Activated naive CD4-positive, alpha-beta T cell treated with anti-CD3 and anti-CD28 coated beads, Interleukin-2, amount 50 U/mL, for 16 hours (primary cell): ENCODE measurements around the gene B4GALT1.

Experiments
- DNase-seq: peaks from one replicate; pipeline ENCODE4 v3.0.0-alpha.2; 2020

B4GALT1 gene, protein sequence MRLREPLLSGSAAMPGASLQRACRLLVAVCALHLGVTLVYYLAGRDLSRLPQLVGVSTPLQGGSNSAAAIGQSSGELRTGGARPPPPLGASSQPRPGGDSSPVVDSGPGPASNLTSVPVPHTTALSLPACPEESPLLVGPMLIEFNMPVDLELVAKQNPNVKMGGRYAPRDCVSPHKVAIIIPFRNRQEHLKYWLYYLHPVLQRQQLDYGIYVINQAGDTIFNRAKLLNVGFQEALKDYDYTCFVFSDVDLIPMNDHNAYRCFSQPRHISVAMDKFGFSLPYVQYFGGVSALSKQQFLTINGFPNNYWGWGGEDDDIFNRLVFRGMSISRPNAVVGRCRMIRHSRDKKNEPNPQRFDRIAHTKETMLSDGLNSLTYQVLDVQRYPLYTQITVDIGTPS

DNA sequence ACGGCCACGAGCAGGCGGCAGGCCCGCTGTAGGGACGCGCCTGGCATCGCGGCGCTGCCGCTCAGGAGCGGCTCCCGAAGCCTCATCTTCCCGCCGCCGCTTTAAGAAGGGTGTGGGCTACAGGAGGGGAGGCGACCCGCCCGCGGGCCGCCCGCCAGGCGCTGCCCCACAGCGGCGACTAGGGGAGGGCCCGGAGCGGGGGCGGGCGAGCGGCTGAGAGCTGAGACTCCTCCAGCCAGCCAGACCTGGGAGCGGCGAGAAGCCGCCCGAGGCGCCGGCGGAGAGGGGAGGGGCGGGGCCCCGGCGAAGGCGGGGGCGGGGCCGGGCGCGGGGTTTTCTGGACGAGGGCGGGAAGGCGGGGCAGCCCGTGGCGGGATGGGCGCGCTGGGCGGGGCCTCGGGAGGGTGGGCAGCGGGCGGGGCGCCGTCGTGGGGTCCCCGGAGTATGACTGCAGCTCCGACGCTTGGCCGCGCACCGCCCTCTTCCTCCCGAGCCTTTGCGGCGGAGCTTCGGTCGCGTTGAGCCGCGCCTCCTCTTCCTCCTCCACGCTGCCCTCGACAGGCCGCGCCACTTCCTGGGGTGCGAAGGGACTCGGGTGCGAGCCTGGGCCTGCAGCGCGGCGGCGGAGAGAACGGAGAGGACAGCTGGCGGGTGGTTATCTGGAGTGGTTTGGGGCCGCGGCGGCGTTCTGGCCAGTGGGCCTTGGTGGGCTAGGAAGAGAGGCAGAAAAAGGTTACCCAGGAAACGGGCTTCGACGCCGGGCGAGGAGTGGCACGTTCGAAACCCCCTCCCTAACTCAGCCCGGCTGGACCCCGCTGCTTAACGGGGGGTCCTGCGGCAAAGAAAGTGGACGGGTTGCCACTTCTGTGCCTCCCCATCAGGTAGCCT, at the start of gene B4GALT1:
Gene B4GALT1 (minus strand): TSS at position 253 of the 888 bp plus-strand sequence. CDS start 167 bp downstream, at position 86.
- DNase-seq = peak; percentile 94

DNA sequence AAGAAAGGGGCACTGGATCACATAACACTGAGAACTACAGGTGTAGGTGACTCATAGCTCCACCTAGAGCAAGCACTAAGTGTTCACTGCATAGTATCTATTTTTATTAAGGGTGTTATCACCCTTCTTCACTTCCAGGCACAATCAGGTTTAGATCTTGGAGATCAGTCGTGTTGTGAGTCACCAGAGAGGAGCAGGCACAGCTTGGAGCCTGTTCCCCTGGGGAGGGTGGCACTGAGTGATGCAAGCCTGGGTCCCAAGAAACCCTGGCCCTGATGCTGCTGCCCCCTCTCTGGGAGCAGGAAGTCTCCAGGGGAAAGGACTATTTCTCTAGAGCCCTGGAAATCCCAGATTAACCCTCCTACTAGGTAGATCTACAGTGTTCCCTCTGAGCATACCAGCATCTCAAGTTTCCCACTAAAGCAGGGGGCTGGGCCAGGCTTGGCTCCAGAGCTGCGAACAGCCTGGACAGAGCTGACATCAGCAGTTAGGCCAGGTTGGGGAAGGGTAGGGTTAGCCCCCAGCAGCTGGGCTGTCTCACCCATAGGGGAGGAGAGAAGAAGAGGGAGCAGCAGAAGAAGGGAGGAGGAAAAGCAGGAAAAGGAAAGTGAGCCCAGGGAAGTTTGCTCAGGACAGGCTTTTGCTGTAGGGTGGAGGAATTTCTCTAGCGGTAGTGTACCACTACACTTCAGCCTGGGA, 44.7 kb upstream of the B4GALT1 start:
- no peak for DNase-seq

DNA sequence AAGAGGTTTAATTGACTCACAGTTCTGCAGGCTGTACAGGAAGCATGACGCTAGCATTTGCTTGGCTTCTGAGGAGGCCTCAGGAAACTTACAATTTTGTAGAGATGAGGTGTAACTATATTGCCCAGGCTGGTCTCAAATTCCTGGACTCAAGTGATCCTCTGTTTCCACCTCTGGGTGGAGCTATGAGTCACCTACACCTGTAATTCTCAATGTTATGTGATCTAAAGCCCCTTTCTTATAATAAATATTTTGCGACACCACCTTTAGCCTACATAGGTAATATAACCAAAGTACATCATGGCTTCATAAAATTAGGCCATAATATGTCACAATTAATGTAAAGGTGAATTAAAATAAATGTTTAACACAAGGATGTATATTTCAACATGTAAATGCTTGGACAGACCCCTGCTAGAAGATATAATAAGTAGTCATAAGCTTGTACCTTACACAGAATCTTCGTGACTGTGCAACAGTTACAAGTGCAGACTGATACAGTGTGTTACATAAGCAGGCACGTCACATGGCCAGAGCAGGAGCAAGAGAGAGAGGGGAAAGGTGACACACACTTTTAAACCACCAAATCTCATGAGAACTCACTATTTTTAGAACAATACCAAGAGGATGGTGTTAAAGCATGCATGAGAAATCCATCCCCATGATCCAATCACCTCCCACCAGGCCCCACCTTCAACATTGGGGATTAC, 43.0 kb upstream of the B4GALT1 start:
- DNase-seq = no peak

DNA sequence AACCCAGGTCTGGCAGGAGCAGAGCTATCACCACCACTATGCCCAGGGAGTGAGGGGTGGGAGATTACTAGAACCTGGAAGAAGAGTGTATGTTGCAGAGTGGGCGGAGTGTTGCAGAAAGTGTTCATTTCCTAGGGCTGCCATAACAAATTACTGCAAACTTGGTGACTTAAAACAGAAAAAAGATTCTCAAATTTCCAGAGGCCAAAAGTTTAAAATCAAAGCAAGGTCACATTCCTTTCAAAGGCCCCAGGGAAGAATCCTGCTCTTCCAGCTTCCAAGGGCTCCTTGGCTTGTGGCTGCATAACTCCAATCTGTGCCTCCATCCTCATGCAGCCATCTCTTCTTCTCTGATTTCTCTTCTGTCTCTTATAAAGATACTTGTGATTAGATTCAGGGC, 42.3 kb upstream of the B4GALT1 start:
- no peak for DNase-seq

DNA sequence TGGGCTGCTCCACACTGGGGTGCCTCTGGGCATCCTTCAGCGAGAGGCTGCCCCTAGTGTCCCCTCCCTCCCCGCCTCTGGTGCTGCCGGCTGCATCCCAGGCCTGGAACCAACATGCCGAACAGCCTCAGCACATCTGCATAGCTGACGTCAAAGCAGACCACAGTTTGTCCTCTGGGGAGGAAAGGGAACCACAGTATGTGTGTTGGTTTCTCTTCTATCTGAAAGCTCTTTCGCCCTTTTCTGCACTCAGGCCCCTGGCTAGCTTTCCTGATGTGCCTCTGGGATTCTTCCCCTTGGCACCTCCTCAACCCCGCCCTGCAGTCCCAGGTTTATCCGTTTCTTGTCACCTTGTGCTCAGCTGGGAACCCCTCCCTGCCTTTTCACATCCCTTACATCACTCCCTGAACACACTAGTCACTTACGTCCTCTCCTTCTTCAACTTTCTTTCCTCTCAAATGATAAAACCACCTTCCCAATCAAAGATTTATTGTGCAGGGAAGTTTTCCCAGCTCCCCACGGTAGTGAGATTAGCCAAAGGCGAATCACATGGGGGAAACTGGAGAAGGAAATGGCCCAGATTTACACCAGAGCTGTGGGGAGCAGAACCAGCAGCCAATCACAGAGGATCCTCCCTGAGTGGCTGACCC, 35.5 kb upstream of the B4GALT1 start:
- no peak for DNase-seq

DNA sequence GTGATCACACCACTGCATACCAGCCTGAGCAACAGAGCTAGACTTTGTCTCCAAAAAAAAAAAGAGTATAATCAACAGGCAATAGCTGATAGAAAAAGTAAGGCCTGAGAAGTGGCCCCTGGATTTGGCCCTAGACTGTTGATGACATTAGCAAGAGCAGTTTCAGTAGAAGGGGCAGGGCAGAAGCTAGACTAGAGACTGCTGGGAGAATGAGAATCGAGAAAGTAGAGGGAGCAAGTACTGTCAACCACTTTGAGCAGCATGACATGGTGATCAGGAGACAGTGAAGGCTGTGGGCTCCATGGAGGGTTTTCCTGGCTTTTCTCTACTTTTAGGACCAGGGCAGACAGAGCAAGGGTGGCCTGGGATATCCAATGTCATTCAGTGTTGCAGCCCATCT, 34.9 kb upstream of the B4GALT1 start:
- DNase-seq = no peak

DNA sequence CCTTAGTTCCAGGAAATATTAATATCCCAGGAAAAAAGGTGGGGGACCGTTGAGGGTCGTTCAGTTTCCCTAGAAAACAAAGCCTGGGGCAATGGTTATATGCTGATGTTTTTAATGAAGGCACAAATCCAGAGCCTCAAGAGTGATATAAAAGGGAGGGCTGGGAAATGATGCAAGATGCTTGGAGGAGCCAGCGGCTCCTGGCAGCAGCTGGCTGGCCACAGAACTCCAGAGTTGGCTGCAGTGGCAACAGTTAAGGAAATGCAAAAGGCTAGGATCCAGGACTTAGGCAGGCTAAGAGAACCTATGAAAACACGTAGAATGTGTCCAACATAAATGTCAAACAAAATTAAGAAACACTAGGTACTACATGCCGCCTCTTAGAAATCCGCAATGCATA, 31.0 kb upstream of the B4GALT1 start:
- DNase-seq = no peak

DNA sequence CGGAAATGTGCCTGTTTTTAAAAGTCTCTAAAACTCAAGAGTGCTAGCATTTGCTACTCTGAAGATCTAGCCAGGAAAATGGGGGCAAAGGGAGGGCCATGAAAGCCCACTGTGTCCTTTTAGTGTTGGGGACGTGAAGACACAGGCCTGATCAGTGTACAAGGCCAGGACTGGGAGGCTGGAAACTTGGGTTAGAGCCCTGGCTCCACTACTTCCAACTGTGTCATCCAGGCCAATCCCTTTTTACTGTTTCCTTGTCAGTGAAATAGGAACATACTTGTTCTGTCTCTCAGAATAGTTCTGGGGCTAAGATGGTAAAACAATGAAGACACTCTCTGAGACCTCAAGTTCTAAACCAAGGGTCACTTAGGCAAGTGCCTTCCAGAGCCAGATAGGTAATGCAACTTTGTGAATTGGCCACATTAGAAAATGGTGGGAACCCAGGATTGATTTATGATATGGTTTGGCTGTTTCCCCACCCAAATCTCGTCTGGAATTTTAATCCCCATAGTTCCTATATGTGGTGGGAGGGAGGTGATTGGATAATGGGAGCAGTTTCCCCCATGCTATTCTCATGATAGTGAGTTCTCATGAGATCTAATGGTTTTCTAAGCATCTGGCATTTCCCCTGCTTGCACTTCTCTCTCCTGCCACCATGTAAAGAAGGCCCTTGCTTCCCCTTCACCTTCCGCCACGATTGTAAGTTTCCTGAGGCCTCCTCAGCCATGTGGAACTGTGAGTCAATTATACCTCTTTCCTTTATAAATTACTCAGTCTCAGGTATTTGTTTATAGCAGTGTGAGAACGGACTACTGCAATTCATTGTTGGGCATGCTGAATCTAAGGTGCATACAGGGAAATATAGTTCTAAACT, 30.4 kb upstream of the B4GALT1 start:
- DNase-seq = no peak

DNA sequence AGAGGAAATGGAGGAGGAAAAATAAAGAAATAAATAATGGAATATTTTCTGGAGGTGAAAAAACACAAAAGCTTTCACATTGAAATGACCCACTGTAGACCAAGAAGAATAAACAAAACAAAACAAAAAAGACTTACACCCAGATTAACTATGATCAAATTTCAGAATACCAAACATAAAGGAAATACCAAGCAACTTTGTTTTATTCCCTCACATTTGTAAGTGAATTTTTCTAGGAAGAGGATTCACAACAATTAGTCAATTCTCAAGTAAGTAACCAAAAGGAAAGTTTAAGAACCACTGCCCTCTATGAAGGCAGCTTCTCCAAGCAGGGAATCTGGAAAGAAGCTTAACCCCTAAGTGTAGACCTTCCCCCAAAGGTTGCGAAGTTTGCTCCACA, 29.6 kb upstream of the B4GALT1 start:
- DNase-seq = no peak

DNA sequence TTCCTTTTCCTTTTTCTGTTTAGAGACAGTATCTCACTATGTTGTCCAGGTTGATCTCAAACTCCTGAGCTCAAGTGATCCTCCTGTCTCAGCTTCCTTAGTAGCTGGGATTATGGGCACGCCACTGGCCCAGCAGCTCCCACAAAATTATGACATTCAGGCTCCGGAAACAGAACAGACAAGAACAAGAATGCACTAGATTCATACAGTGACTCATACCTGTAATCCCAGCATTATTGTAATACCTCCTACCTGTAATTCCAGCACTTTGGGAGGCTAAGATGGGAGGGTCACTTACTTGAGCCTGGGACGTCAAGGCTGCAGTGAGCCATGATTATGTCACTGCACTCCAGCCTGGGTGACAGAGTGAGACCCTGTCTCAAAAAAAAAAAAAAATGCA, 26.7 kb upstream of the B4GALT1 start:
- no peak for DNase-seq

DNA sequence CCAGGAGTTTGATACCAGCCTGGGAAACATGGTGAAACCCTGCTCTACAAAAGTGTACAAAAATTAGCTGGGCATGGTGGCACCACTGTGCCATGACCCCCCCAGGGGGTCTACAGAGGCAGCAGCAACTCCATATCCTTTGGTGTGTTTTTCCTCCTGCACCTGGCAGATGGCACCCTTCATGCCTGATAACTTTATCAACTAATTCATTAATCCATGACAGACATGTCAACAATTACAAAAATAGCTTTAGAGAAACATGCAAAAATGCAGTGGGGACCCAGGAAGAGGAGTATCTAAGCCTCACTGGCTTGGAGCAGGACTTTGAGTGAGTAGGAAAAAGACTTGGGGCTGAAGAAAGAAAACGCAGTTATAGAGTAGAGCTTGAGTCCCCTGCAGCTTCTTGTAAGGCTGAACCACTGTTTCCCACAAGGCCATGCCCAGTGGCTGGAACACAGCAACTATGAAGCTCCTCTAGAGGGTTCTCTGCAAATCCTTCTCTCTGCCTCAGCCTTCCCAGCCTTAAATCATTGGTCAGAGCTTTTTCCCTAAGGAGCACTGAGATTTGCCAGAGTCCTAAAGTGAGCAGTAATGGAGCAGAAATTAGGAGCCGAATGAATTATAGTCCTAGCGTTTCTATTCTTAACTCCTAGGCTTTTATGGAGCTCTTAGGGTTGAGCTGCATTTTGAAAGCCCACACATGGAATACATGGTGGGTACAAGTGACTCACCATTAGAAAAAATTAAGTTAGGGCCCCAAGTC, 25.5 kb upstream of the B4GALT1 start:
- DNase-seq = no peak

DNA sequence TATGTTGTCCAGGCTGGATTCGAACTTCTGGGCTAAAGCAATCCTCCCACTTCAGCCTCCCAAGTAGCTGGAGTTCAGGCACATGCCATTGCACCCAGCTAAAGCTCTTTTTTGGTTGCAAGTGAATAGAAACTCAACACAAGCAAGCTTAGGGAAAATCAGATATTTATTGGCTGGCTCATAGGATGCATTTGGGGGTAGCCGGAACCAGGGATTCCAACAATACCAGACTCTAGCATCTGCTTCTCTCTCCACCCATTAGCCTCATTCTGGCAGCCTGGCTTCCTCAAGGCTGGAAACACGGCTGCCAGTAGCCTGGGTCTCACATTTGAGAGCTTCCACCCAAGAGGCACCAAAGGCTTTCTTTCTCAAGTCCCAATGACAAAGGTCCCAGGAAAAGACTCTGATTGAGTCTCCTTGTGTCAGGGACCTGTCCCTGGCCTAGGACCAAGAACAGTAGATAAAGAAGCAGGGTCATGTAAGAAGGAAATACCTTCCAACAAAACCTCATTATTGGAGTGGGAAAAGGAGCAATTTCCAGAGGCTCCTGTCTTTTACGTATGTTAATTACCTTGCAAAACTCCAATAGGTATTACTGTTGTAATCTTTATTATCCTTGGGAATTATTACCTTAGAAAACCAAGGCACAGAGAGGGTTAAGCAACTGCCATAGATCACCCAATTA, 23.0 kb upstream of the B4GALT1 start:
- DNase-seq = no peak

DNA sequence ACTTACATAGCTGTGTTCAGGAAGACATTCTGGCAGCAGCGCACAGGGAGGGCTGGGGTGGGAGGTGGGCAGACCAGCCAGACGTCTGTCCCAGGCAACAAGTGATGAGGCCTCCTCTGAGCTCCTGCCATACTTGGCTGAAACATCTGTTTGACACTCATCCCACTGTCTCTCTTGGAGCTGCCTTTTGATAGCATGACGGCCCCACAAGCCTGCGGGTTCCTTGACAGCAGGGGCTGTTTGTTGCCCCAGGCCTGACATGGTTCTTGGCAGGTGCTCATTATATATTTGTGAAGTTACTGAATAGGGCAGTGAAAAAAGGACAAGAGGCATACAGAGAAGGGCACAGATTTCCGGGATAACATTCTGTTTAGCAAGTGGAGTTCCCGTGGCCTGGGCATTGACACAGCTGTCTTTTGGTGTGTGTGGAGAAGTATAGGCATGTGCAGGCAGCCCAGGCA, 22.2 kb upstream of the B4GALT1 start:
- DNase-seq = no peak

DNA sequence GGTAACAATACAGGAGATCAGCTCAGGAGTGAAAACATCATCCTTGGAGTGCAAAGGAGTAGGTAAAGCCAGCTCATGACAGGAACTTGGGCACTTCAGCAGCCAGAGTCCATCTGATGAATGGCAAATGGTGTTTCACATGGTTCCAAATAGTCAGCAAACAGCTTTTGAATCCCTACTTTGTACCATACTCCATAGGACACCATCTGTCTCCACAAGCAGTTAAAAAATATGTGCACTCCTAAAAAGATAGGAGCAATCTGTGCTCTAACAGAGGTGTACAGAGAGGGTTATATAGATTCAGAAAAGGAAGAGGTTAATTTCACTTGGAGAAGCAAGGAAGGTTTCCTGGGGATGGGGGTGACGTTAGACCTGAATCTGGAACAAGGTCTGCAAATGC, 21.6 kb upstream of the B4GALT1 start:
- no peak for DNase-seq

DNA sequence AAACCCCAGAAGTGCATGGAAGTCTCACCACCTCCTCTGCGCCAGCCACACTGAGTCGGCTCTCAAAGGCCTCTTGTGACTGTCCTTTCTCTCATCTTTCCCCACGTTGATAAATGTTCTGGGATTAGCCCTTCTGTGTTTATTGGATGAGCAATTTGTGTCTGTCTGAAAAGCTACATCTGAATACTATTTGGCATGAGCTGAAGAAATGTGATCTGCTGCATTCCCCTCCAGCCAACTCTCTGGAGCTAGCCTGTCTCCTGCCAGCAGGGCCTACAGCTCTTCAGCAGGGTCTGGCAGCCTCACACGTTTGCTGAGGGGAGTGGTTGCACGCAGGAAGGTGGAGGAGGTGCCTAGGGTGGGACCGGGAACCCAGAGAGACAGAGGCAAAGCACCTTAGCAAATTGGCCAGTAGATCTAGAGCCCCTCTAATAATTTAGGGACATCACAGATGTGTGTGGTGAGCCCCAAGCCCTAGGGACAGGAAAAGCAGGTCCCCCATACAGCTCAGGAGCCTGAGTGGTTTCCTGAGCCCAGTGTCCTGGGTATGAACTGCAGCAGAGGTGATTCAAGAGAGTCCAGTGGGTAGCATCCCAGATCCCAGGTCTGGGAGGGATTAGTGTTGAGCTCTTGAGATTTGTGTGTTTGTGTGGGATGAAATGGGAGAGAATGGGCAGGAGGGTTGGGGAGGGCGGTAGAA, 20.5 kb upstream of the B4GALT1 start:
- DNase-seq = no peak

DNA sequence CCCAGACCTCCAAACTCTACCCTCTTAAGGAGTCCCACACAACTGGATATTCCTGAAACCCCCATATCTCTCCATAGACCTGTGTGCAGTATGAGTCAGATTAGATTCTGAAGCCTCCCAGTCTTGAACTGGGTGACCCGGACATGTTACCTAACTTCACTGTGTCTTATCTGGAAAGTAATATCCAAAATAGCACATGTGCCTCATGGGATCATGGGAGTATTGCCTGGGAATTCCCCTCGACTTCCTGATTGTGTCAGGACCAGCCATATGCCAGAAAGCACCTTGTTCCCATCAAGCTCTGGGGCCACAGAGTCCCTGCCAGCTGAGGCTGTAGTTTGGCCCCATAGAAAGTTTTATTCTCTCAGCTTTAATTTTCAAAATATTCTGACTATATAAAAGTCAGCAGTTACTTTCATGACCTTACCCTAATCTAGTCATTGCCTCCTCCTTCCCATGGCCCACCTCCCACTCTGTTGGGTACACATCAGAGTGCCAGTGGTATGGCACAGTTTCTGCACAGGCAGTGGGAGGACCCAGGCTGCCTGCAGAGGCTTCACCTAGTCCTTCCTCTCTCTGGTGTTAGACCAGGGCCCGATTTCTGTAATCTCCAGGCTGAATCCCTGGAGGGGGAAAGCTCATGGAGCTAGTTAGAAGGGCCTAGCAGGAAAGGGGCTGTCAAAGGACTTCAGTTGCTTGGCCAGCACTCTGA, 19.5 kb upstream of the B4GALT1 start:
- no peak for DNase-seq

DNA sequence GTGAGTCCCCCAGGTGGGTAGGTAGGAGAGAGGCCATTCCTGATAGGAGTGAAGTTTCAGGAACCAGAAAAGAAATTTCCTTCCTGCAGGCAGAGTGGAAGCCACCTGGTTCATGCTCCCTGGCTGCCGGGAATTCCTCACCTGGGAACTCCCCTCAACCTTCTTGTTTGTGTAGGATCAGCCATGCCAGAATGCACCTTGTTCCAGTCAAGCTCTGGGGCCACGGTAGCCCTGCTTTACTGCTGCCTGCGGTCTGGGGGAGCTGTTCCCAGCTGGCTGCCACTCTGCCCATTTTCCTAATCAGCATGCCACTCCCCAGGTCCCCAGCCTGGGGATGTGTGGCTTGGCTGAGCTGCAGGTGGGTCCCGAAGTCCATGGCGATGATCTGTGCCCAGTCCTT, 18.7 kb upstream of the B4GALT1 start:
- no peak for DNase-seq

DNA sequence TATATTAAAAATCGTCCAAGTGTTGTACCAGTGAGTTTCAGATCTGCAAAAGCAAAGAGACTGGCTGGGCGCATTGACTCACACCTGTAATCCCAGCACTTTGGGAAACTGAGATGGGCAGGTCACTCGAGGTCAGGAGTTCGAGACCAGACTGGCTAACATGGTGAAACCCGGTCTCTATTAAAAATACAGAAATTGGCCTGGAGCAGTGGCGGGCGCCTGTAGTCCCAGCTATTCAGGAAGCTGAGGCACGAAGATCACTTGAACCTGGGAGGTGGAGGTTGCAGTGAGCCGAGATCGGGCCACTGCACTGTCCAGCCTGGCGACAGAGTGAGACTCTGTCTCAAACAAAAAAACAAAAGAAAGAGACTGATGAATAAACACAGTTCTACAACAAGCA, 18.3 kb upstream of the B4GALT1 start:
- no peak for DNase-seq
